Globus pallidus (tissue), 1 donor: ENCODE data around the gene KIFAP3.
"Not testable (repeated sequence)": the region's sequence is repeated elsewhere in the genome, so short reads cannot be mapped to it uniquely, and the experiment has no call there.

Source experiments
- DNase-seq: peaks from one replicate; pipeline ENCODE4 v3.0.0-alpha.2; 2015; ENCODE audit warnings: low spot score

The KIFAP3 gene

DNA sequence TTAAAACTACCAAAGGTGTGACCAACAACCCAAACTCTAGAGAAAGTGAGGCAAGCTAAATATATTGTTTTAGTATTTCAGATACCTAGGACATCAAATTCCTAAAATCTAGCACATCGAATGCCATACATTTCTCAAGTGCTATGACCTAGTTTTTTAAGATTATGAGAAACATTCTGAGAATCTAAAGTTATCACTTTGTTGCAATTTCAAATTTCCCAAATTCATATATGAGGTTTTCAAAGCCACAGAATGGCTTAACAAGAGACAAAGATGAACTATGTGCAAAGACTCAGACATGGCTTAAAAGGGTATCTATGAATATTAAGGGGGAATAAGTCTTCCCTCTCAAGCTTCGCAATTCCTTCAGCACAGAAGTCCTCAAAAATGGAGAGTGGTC lies 187.6 kb downstream of the KIFAP3 start:
- DNase-seq = no peak

GRCh38 chr1:169886422-169886821 lies 188.1 kb downstream of the KIFAP3 start:
- DNase-seq = no peak

DNA sequence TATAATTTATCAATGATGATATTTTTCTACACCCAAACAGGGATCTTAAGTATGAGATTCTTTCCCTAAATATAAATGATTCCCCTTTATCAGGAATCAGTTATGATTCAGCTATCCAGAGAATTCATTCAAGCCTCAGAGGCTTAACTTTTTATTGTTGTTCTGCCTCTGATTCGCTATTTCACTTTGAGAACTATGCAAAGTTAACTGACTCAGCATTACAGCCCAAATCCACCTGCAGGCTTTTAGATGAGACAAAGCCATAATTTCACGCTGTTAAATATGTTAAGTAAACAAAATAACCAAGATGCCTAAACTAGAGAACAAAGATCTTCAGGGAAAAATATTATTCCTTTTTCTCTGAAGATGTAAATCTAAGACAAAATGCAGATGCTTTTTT lies 189.3 kb downstream of the KIFAP3 start:
- DNase-seq = no peak

DNA sequence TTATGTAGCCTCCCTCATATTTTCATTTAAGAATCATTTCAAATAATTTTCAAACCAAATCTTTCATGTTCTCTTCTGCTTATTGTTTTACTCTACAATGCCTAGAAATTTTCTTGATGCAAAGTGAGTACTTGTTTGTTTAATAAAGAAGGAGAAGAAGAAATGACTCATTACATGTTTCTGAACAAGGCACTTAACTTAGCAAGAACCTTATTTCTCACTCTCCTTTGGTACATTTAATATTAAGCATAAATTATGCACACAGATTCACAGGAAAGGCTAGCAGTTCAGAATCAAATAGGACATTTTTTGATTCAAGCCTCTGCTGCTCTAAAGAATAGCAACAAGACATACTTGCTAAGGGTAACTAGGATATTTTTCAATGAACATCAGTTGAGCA lies 189.9 kb downstream of the KIFAP3 start:
- no peak for DNase-seq

DNA sequence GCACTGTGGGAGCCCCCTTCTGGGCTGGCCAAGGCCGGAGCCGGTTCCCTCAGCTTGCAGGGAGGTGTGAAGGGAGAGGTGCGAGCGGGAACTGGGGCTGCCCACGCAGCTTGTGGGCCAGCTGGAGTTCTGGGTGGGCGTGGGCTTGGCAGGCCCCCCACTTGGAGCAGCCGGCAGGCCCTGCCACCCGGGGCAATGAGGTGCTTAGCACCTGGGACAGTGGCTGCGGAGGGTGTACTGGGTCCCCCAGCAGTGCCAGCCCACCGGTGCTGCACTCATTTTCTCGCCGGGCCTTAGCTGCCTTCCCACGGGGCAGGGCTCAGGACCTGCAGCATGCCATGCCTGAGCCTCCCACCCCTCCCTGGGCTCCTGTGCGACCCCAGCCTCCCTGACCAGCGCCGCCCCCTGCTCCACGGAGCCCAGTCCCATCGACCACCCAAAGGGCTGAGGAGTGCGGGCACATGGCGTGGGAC lies 192.4 kb downstream of the KIFAP3 start:
- DNase-seq = no peak

DNA sequence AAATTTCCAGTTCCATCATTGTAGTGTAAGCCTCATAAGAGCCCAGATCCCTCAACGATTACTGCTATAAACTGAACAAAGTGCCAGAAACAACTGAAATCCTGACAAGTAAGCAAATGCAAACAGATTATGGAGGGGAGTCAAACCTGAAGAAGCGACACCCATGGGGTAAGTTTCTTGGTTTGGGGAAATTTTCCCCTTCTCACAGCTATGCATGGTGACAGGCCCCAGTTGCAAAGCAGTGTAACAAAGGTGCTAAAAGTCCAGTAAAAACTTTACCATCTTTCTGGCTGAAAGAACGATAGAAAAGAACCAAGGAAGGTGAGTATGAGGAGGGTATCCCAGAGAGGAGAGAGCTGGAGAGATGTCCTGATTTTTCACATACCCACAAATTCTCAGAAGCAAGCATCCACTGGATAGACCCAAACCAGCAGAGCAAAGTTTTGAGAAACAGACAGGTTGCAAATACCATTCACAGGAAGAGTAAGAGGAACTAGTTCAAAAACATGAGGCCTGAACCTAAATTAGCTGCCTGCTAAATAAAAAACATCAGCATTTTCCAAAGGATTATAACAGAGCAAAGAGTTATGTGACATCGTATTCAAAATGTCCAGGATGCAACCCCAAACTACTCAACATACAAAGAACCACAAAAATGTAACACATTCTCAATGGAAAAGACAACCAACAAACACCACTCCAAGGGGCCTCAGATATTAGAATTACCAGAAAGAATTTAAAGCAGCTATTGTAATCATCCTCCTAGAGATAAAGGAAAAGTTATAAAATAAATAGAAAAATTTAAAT lies 195.3 kb downstream of the KIFAP3 start:
- no peak for DNase-seq

DNA sequence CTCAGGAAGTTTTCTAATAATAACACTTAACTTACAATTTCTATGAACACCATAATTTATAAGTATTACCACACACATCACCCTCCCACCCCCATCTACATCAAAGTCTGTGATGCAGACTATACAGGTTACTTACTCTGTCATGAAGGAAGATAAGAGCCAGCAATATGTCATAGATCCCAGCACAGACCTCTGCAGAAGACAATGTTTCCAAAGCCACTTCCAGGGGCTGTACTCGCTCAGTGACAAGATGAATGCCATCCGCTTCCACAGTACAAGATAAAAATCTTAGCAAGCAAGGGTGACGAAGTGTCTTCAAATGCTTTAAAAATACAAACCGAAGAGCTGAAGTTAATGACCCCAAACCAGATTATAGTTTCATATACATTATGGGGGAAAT lies 196.0 kb downstream of the KIFAP3 start:
- no peak for DNase-seq

DNA sequence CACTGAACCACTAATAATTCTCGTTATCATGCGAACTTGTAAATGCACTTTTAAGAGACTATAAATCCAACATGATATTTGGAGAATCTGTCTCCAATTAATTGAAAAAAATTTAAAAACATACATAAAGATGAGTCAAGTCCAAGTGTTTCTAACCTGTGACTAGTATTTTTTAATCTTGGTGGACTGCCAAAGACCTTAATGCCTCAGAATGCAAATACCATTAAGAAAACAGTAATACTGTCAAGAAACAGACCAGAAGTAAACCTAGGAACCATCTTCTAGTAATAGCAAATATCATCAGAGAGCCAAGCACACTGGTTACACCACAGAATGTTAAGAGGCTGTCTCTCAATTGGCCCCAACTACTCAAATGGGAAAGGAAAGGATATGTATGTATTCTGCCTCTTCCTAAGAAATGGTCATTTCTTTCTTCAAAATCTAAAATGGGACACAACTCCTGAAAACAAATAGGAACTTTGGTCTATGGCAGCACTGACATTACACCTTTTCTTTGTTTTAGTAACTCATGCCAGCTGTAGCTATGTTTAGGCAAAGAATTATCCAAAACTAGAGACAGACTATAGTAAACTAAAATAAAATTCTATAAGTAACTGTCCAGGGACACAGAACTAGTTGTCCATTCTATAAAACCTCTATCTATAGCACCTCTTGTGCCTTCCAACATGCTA lies 196.5 kb downstream of the KIFAP3 start:
- no peak for DNase-seq

- no peak for DNase-seq
Measured at GRCh38 chr1:169874229-169874628, 200.3 kb downstream of the KIFAP3 start.

- no peak for DNase-seq
Measured at GRCh38 chr1:169873582-169874199, 200.8 kb downstream of the KIFAP3 start.

DNA sequence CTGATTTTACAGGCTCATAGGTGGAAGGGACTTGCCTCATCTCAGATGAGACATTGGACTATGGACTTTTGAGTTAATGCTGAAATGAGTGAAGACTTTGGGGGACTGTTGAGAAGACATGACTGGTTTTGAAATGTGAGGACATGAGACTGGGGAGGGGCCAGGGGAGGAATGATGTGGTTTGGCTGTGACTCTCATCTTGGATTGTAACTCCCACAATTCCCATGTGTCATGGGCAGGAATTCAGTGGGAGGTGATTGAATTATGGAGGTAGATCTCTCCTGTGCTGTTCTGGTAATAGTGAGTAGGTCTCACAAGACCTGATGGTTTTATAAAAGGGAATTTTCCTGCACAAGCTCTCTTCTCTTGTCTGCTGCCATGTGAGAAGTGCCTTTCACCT lies 201.6 kb downstream of the KIFAP3 start:
- no peak for DNase-seq

GRCh38 chr1:169871988-169872387 lies 202.5 kb downstream of the KIFAP3 start:
- not testable (repeated sequence) for DNase-seq
